Retinal pigment epithelial cell (primary cell): ENCODE measurements around the gene KISS1R.
"Not testable (repeated sequence)": the region's sequence is repeated elsewhere in the genome, so short reads cannot be mapped to it uniquely, and the experiment has no call there.

ENCODE experiments used
- DNase-seq: peaks from one replicate; pipeline ENCODE4 v3.0.0-alpha.2; 2010; ENCODE audit warnings: low read depth
- H3K4me3 ChIP-seq: 2 replicates; pipeline ENCODE4 v1.5.1; 2011; ENCODE audit warnings: mild to moderate bottlenecking, low read length, control low read depth, moderate library complexity
- TF ChIP-seq, protein P1 (sequence below): conservative IDR thresholded peaks from 2 replicates; pipeline ENCODE4 v1.5.1; 2011; ENCODE audit warnings: low read depth, low read length, control low read depth, inconsistent platforms

Gene KISS1R

DNA sequence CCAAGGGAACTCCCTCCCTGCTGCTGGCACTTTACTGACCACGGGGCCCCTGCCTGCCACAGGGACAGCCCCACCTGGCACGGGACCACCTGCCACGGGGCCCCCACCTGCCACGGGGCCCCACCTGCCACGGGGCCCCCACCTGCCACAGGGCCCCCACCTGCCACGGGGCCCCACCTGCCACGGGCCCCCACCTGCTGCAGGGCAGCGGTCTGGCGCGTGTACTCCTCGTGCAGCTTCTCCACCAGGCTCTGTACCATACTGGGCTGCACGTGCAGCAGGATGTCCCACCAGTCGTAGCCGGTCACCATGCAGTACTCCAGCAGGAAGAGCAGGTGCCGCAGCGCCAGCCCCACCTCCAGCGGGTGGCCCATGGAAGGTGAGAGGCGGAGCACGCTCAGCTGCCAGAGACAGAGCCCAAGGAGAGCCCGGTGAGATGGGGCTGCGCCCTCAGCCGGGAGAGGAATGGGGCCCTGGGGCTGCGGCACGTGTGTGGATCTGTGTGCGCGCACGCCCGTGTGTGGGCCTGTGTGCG lies 40.3 kb upstream of the KISS1R start:
- H3K4me3 ChIP-seq = no peak overlapping the region
- TF ChIP-seq, protein P1, sequence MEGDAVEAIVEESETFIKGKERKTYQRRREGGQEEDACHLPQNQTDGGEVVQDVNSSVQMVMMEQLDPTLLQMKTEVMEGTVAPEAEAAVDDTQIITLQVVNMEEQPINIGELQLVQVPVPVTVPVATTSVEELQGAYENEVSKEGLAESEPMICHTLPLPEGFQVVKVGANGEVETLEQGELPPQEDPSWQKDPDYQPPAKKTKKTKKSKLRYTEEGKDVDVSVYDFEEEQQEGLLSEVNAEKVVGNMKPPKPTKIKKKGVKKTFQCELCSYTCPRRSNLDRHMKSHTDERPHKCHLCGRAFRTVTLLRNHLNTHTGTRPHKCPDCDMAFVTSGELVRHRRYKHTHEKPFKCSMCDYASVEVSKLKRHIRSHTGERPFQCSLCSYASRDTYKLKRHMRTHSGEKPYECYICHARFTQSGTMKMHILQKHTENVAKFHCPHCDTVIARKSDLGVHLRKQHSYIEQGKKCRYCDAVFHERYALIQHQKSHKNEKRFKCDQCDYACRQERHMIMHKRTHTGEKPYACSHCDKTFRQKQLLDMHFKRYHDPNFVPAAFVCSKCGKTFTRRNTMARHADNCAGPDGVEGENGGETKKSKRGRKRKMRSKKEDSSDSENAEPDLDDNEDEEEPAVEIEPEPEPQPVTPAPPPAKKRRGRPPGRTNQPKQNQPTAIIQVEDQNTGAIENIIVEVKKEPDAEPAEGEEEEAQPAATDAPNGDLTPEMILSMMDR = no peak

DNA sequence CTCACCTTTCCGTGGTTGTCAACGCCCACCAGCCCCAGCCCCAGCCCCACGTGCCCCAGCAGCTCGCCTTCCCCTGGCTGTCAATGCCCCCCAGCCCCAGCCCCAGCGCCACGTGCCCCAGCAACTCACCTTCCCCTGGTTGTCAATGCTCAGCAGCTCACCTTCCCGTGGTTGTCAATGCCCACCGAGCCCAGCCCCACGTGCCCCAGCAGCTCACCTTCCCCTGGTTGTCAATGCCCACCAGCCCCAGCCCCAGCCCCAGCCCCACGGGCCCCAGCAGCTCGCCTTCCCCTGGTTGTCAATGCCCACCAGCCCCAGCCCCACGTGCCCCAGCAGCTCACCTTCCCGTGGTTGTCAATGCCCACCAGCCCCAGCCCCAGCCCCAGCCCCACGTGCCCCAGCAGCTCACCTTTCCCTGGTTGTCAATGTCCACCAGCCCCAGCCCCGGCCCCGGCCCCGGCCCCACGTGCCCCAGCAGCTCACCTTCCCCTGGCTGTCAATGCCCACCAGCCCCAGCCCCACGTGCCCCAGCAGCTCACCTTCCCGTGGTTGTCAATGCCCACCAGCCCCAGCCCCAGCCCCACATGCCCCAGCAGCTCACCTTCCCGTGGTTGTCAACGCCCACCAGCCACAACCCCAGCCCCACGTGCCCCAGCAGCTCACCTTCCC lies 39.0 kb upstream of the KISS1R start:
- H3K4me3 ChIP-seq, DNase-seq: not testable (repeated sequence)

More for the DNA sequence above, 40.3 kb upstream of the KISS1R start:
- no peak for DNase-seq

DNA sequence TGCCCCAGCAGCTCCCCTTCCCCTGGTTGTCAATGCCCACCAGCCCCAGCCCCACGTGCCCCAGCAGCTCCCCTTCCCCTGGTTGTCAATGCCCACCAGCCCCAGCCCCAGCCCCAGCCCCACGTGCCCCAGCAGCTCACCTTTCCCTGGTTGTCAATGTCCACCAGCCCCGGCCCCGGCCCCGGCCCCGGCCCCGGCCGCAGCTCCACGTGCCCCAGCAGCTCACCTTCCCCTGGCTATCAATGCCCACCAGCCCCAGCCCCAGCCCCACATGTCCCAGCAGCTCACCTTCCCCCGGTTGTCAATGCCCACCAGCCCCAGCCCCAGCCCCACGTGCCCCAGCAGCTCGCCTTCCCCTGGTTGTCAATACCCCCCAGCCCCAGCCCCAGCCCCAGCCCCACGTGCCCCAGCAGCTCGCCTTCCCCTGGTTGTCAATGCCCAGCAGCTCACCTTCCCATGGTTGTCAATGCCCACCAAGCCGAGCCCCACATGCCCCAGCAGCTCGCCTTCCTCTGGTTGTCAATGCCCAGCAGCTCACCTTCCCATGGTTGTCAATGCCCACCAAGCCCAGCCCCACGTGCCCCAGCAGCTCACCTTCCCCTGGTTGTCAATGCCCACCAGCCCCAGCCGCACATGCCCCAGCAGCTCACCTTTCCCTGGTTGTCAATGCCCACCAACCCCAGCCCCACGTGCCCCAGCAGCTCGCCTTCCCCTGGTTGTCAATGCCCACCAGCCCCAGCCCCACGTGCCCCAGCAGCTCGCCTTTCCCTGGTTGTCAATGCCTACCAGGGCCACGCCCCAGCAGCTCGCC lies 38.2 kb upstream of the KISS1R start:
- not testable (repeated sequence) for DNase-seq, H3K4me3 ChIP-seq

DNA sequence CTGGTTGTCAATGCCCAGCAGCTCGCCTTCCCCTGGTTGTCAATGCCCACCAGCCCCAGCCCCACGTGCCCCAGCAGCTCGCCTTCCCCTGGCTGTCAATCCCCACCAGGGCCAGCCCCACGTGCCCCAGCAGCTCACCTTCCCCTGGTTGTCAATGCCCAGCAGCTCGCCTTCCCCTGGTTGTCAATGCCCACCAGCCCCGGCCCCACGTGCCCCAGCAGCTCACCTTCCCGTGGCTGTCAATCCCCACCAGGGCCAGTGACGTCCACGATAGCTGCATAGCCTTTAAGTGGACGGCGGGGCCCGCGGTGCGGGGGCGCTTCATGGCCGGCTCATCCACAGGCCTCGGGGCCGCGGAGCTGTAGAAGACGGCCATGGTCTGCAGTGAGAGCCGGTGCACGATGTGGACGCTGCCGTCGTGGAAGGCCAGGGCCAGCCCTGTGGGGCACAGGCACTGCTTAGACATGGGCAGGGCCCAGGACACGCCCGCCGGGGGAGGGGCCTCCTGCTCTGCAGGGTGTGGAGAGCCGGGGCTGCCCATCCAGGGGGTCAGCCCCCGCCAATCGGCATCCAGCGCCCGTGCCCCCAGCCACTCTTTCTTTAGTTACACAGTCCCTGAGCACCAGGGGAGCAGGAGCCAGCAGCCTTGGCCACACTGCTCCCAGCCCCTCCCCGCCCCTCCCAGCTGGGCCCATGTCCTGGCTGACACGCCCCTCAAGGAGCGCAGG lies 37.3 kb upstream of the KISS1R start:
- H3K4me3 ChIP-seq = no peak overlapping the region
- TF ChIP-seq, protein P1 = no peak
- no peak for DNase-seq

DNA sequence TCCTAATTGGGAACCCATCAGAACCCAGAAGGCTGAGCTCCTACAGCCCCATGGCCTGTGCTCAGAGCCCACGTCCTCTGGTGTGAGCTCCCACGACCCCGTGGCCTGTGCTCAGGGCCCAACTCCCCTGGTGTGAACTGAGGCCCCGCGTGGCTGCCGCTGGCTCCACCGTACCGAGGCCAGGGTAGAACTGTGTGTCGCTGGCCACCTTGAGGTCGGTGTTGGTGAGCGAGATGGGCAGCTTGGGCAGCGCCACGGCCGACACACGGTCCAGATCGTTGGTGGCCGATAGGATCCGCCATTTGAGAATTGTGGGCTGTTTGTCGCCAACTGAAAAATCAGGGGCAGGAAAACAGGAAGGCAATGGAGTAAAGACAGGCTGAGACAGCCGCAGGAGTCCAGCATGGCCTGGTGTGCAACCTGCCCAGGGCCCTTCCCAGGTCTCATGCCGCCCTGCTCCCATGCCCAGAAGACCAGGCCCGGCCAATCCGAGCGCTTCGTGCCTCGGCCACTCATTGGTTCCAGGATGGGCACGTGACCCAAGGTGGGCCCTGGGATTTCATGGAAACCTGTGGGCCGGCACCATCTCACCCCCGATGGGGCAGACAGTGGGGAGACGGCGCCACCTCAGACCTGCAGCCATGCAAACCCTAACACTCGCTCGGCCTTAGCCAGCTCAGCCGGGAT lies 35.6 kb upstream of the KISS1R start:
- no peak overlapping the region for H3K4me3 ChIP-seq
- TF ChIP-seq, protein P1 = no peak
- no peak for DNase-seq

DNA sequence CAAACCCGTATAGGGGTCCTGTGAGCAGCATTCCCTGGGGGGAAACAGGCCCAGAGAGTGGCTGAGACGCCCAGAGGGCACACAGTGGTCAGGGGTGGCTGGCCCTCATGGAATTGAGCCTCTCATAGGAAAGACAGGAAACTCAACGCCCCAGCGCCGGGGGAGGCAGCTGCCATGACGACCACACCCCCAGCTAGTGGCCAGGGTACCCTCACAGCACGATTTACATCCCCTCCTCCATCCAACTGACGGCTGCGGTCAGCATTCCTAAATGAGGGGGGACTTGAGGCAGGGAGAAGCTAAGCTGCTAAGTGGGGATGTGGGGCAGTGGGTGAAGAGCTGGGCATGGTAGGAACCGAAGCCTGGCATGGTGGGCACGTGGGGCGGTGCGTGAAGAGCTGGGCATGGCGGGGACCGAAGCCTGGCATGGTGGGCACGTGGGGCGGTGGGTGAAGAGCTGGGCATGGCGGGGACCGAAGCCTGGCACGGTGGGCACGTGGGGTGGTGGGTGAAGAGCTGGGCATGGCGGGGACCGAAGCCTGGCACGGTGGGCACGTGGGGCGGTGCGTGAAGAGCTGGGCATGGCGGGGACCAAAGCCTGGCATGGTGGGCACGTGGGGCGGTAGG lies 34.1 kb upstream of the KISS1R start:
- TF ChIP-seq, protein P1 = no peak
- DNase-seq = no peak
- no peak overlapping the region for H3K4me3 ChIP-seq

DNA sequence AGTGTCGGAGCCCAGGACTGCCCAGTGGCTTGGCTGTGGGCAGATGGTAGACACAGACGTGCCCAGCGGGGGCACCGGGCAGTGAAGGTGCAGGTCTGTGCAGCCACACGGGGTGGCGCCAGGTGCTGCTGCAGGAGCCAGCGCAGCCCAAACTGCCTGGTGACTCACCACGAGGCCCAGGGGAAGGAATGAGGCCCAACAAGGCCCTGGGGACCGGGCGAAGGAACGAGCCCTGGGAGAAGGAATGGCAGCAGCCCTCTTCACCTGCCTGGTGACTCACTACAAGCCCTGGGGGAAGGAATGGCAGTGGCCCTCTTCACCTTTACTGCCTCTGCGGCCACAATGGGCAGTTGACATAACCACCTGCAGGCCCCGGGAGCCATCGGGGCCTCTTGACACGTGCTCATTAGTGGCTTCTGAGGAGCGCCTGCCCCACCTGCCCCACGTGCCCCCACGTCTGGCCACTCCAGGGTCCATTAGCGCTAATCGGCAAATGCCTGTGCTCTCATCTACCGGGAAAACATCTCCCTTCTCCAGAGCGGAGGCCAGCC lies 33.4 kb upstream of the KISS1R start:
- no peak overlapping the region for H3K4me3 ChIP-seq
- TF ChIP-seq, protein P1 = no peak
- DNase-seq = no peak
